Parathyroid adenoma (tissue), 2 donors: ENCODE measurements around the gene TBX19.

Experiments used
- H2AFZ ChIP-seq: fragments of 300-600 bp; sonication (generic); one replicate; pipeline ENCODE4 v1.7.0; 2017; ENCODE audit warnings: antibody characterized with exemption, mild to moderate bottlenecking
- H3K27ac ChIP-seq: fragments of 300-600 bp; sonication (generic); one replicate; pipeline ENCODE4 v1.7.0; 2017
- H3K27me3 ChIP-seq: fragments of 300-600 bp; sonication (generic); one replicate; pipeline ENCODE4 v1.7.0; 2017; ENCODE audit warnings: low read length; ENCODE audit not compliant: control insufficient read depth, insufficient read depth
- H3K36me3 ChIP-seq: fragments of 300-600 bp; sonication (generic); one replicate; pipeline ENCODE4 v1.7.0; 2017; ENCODE audit warnings: low read length; ENCODE audit not compliant: control insufficient read depth, insufficient read depth
- H3K4me1 ChIP-seq: fragments of 300-600 bp; sonication (generic); one replicate; pipeline ENCODE4 v1.7.0; 2017; ENCODE audit warnings: control low read depth
- H3K4me2 ChIP-seq: fragments of 300-600 bp; sonication (generic); one replicate; pipeline ENCODE4 v1.7.0; 2017; ENCODE audit warnings: low read length
- H3K4me3 ChIP-seq: fragments of 300-600 bp; sonication (generic); one replicate; pipeline ENCODE4 v1.7.0; 2017; ENCODE audit warnings: low read depth, low read length
- H3K79me2 ChIP-seq: fragments of 300-600 bp; sonication (generic); one replicate; pipeline ENCODE4 v1.7.0; 2017; ENCODE audit warnings: control low read depth
- H3K9ac ChIP-seq: fragments of 300-600 bp; sonication (generic); one replicate; pipeline ENCODE4 v1.7.0; 2017; ENCODE audit warnings: mild to moderate bottlenecking
- H3K9me3 ChIP-seq: fragments of 300-600 bp; sonication (generic); one replicate; pipeline ENCODE4 v1.7.0; 2017; ENCODE audit warnings: low read length; ENCODE audit not compliant: control insufficient read depth
- TF ChIP-seq, protein P1 (sequence below): fragments of 300-600 bp; sonication (generic); IDR thresholded peaks from one replicate; pipeline ENCODE4 v1.7.0; 2017; ENCODE audit warnings: antibody characterized with exemption, mild to moderate bottlenecking
- donor health status: primary hyperparathyroidism.

Gene TBX19

DNA sequence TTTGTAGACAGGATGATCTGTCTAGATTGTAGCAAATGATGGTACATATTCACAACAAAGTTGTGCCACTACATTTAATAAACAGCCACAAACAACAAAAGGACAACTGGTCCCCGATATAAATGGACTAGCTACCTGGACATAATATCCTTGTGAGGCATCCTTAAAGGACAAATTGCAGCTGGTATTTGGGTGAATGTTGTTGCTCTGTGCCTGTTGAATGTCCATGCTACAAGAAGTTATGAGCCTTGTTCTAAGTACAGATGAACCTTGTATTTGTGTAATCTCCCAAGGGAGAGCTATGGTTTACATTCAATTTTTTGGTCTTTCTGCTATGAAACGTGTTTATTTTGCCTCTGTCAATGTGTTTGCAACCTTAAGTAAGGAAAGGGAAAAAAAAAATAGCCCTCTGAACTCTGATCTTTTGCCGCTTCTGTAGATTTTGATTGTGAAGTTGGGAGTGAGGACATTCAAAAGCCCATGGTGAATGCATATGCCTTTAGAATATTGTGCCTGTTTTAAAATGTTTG lies 28.4 kb upstream of the TBX19 start:
- Histone ChIP-seq H2AFZ (no peak overlapping the region), H3K4me2 (no peak overlapping the region), H3K36me3 (no peaks in the 10 kb centered on the region), H3K27ac (no peak overlapping the region), H3K27me3 (no peaks in the 10 kb centered on the region), H3K9me3 (no peaks in the 10 kb centered on the region), H3K9ac (no peak overlapping the region), H3K4me1 (no peaks in the 10 kb centered on the region), H3K4me3 (no peak overlapping the region), H3K79me2 (no peaks in the 10 kb centered on the region)
- TF ChIP-seq, protein P1, sequence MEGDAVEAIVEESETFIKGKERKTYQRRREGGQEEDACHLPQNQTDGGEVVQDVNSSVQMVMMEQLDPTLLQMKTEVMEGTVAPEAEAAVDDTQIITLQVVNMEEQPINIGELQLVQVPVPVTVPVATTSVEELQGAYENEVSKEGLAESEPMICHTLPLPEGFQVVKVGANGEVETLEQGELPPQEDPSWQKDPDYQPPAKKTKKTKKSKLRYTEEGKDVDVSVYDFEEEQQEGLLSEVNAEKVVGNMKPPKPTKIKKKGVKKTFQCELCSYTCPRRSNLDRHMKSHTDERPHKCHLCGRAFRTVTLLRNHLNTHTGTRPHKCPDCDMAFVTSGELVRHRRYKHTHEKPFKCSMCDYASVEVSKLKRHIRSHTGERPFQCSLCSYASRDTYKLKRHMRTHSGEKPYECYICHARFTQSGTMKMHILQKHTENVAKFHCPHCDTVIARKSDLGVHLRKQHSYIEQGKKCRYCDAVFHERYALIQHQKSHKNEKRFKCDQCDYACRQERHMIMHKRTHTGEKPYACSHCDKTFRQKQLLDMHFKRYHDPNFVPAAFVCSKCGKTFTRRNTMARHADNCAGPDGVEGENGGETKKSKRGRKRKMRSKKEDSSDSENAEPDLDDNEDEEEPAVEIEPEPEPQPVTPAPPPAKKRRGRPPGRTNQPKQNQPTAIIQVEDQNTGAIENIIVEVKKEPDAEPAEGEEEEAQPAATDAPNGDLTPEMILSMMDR: no peak

DNA sequence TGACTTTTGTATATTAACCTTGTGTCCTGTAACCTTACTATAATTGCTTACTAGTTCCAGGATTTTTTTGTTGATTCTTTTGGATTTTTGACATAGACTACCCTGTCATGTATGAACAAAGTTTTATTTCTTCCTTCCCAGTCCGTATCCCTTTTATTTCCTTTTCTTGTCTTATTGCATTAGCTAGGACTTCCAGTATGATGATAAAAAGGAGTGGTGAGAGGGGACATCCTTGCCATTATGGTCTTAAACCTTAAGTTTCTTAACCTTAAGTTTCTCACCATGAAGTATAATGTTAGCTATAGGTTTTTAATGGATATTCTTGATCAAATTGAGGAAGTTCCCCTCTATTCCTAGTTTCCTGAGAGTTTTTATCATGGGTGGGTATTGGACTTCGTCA lies 24.5 kb upstream of the TBX19 start:
- no peak overlapping the region for H3K4me3 ChIP-seq
- TF ChIP-seq, protein P1: no peak
- no peak overlapping the region for H3K4me2 ChIP-seq
- no peak overlapping the region for H3K27ac ChIP-seq
- H3K9ac ChIP-seq: no peak overlapping the region
- no peaks in the 10 kb centered on the region for H3K9me3 ChIP-seq
- H2AFZ ChIP-seq: no peak overlapping the region
- no peaks in the 10 kb centered on the region for H3K79me2 ChIP-seq
- H3K36me3 ChIP-seq: no peaks in the 10 kb centered on the region
- no peaks in the 10 kb centered on the region for H3K27me3 ChIP-seq
- no peaks in the 10 kb centered on the region for H3K4me1 ChIP-seq

DNA sequence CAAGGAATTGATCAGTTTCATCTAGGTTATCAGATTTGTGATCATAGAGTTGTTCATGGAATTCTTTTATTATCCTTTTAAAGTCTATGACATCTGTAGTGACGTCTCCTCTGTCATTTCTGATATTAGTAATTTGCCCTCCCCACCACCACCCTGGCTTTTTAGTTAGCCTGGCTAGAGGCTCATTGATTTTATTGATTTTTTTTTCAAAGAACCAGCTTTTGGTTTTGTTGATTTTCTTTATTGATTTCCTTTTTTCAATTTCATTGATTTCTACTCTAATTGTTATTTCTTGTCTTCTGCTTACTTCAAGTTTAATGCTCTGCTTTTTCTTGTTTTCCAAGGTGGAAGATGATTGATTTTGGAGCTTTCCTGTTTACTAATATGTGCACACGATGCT lies 23.3 kb upstream of the TBX19 start:
- no peak overlapping the region for H2AFZ ChIP-seq
- TF ChIP-seq, protein P1: no peak
- no peak overlapping the region for H3K27ac ChIP-seq
- no peak overlapping the region for H3K4me3 ChIP-seq
- H3K4me2 ChIP-seq: no peak overlapping the region
- no peaks in the 10 kb centered on the region for H3K79me2 ChIP-seq
- H3K9ac ChIP-seq: no peak overlapping the region
- H3K4me1 ChIP-seq: no peaks in the 10 kb centered on the region
- no peaks in the 10 kb centered on the region for H3K36me3 ChIP-seq
- H3K9me3 ChIP-seq: no peaks in the 10 kb centered on the region
- H3K27me3 ChIP-seq: no peaks in the 10 kb centered on the region

DNA sequence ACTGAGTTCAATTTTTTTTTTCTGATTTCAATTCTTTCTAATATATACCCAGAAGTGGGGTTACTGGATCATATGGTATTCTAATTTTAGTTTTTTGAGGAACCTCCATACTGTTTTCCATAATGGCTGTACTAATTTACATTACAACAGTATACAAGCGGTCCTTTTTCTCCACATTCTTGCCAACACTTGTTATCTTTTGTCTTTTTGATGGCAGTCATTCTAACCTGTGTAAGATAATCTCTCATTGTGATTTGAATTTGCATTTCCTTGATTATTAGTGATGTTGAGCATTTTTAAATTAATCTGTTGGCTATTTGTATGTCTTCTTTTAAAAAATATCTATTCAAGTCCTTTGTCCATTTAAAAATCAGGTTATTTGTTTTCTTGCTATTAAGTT lies 21.1 kb upstream of the TBX19 start:
- Histone ChIP-seq H3K79me2 (no peaks in the 10 kb centered on the region), H2AFZ (no peak overlapping the region), H3K27ac (no peak overlapping the region), H3K4me2 (no peak overlapping the region), H3K9ac (no peak overlapping the region), H3K9me3 (no peaks in the 10 kb centered on the region), H3K36me3 (no peaks in the 10 kb centered on the region), H3K4me3 (no peak overlapping the region), H3K27me3 (no peaks in the 10 kb centered on the region), H3K4me1 (no peaks in the 10 kb centered on the region)
- TF ChIP-seq, protein P1: no peak

DNA sequence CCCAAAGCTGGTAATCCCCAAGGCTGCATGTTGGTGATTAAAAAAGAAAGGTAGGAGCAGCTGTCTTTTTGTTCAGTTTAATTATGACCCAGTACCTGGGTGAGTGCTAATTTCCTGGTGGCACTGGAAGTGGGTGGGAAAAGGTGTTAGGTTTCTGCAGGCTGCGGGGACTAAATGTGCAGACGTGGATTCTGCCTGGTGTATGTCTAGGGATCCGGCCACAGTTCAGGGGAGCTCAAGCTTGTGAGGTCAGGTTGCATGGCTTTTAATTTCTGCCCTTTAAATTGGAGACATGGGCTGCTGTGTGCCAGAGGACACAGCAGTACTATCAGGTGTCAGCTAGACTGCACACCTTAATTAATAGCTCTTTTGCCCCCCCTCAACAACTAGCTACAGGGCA lies 20.3 kb upstream of the TBX19 start:
- no peak overlapping the region for H2AFZ ChIP-seq
- H3K27me3 ChIP-seq: no peaks in the 10 kb centered on the region
- no peaks in the 10 kb centered on the region for H3K4me1 ChIP-seq
- H3K27ac ChIP-seq: no peak overlapping the region
- no peaks in the 10 kb centered on the region for H3K9me3 ChIP-seq
- H3K36me3 ChIP-seq: no peaks in the 10 kb centered on the region
- no peak overlapping the region for H3K4me2 ChIP-seq
- no peak overlapping the region for H3K9ac ChIP-seq
- H3K4me3 ChIP-seq: no peak overlapping the region
- no peaks in the 10 kb centered on the region for H3K79me2 ChIP-seq
- TF ChIP-seq, protein P1: no peak
